SK-MEL-5 (cell line): ENCODE data around the gene SKI. TPM values are rescaled to one million over a fixed set of nuclear protein-coding genes. Genes with fewer than 3 reads are reported as not detected.
"Not testable (repeated sequence)": the region's sequence is repeated elsewhere in the genome, so short reads cannot be mapped to it uniquely, and the experiment has no call there.

Experiments used
- DNase-seq: peaks from one replicate; pipeline ENCODE4 v3.0.0-alpha.2; 2016; ENCODE audit warnings: low read depth, low spot score
- in situ Hi-C: cut with HindIII; loops from 2 replicates; pipeline ENCODE4 v1.10.0; 2016; ENCODE audit warnings: low sequenced_read_pairs, high pct_unique_total_duplicates, low pct_unique_long_range_greater_than_20kb
- total RNA-seq: library from RNA; depleted of rRNA; stranded (reverse); fragments of >200 nt; shearing (Covaris generic); gene quantifications from 2 replicates; pipeline ENCODE4 v1.2.3, GENCODE V29; 2014

Gene SKI
- total RNA-seq, 1 experiment from 2014 or later = 3.9 TPM

GRCh38 chr1:2327841-2328240 lies 99.7 kb downstream of the SKI start:
- in situ Hi-C loops = no loop called here
- no peak for DNase-seq

GRCh38 chr1:2328676-2329455 lies 100.7 kb downstream of the SKI start:
- in situ Hi-C loops = no loop called here
- no peak for DNase-seq

GRCh38 chr1:2330035-2330434 lies 101.9 kb downstream of the SKI start:
- in situ Hi-C loops = no loop called here
- no peak for DNase-seq

- in situ Hi-C loops = no loop called here
- no peak for DNase-seq
Observed at GRCh38 chr1:2330519-2331199, 102.5 kb downstream of the SKI start.

GRCh38 chr1:2331200-2331544 lies 103.1 kb downstream of the SKI start:
- DNase-seq = no peak
- in situ Hi-C loops = no loop called here

- in situ Hi-C loops, DNase-seq: not testable (repeated sequence)
Observed at GRCh38 chr1:2331580-2331979, 103.5 kb downstream of the SKI start.

- in situ Hi-C loops = no loop called here
- no peak for DNase-seq
Observed at GRCh38 chr1:2334366-2334765, 106.2 kb downstream of the SKI start.

GRCh38 chr1:2334883-2335534 lies 106.9 kb downstream of the SKI start:
- DNase-seq = no peak
- in situ Hi-C loops = no loop called here

- no peak for DNase-seq
- in situ Hi-C loops = no loop called here
Observed at GRCh38 chr1:2335721-2336455, 107.8 kb downstream of the SKI start.

- in situ Hi-C loops = no loop called here
- no peak for DNase-seq
Observed at GRCh38 chr1:2336499-2336898, 108.4 kb downstream of the SKI start.

- DNase-seq = no peak
- in situ Hi-C loops = no loop called here
Observed at GRCh38 chr1:2337081-2337480, 109.0 kb downstream of the SKI start.

- in situ Hi-C loops = no loop called here
- no peak for DNase-seq
Observed at GRCh38 chr1:2337501-2337900, 109.4 kb downstream of the SKI start.

- DNase-seq = no peak
- in situ Hi-C loops = no loop called here
Observed at GRCh38 chr1:2339206-2340085, 111.3 kb downstream of the SKI start.

GRCh38 chr1:2340086-2340917 lies 112.2 kb downstream of the SKI start:
- DNase-seq = no peak
- in situ Hi-C loops = no loop called here

- in situ Hi-C loops = no loop called here
- DNase-seq = no peak
Observed at GRCh38 chr1:2340918-2341254, 112.8 kb downstream of the SKI start.

- no peak for DNase-seq
- in situ Hi-C loops = no loop called here
Observed at GRCh38 chr1:2341706-2342383, 113.7 kb downstream of the SKI start.
